Measurements from ENCODE around the gene GAS2L1. TPM values are rescaled to one million over a fixed set of nuclear protein-coding genes. Genes with fewer than 3 reads are reported as not detected.

GAS2L1 gene
- total RNA-seq, 3 donors from 2014 or later (not counting 1 experiment from before 2014, with no cell fraction given) = 0.57 to 4.1 (median 2.8) TPM

DNA sequence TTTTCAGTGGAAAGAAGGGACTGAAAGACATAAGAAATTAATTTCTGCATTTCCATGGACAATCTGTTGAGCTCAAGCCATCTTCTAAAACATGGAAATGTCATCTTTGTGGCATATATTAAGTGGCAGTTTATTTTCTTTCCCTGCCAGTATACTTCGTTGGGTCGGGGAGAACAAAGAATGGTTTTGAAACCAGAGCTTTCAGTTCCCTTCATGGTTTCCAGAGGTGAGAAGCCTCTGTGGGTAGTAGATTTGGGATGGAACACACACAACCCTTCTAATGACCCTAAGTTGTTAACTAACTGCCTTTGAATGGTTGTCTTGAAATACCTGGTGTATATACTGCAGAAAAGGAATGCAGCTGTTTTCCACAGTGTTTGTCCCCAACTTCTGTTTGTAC, 17.6 kb upstream of the GAS2L1 start:
- peak overlapping the region; percentile 51 to 63 for H3K27ac Mint-ChIP-seq

DNA sequence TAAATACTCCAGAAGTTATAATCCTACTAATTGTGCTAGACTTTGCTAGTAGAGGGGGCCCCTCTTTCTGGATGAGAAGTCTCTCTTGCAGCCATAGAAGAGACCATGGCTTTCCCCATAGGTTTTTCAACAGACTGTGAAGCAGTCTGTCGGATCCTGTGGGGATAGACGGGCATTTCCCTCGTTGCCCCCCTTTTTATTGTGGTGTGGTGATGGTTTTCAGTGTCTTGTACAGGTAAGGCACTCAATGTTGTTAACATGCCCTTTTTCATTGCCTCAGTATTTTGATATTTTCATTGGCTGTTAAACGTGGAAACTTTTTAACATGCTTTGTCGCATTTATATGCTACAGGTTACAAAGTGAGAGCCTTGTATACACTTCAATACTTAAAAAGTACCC, 16.4 kb upstream of the GAS2L1 start:
- intact Hi-C loops (cut with micrococcal nuclease) = no loop called here

More for the DNA sequence above, 17.6 kb upstream of the GAS2L1 start:
- Mint-ChIP-seq H3K36me3 (peaks cover 41% of the 10 kb centered on the region), H3K27me3 (ENCODE audit: low read depth in 2 of 2) (no peaks in the 10 kb centered on the region), H3K4me1 (peaks cover 32 to 39% of the 10 kb centered on the region in 2 donors), H3K4me3 (no peak overlapping the region), H3K9me3 (no peaks in the 10 kb centered on the region)
- TF ChIP-seq, protein P1, sequence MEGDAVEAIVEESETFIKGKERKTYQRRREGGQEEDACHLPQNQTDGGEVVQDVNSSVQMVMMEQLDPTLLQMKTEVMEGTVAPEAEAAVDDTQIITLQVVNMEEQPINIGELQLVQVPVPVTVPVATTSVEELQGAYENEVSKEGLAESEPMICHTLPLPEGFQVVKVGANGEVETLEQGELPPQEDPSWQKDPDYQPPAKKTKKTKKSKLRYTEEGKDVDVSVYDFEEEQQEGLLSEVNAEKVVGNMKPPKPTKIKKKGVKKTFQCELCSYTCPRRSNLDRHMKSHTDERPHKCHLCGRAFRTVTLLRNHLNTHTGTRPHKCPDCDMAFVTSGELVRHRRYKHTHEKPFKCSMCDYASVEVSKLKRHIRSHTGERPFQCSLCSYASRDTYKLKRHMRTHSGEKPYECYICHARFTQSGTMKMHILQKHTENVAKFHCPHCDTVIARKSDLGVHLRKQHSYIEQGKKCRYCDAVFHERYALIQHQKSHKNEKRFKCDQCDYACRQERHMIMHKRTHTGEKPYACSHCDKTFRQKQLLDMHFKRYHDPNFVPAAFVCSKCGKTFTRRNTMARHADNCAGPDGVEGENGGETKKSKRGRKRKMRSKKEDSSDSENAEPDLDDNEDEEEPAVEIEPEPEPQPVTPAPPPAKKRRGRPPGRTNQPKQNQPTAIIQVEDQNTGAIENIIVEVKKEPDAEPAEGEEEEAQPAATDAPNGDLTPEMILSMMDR (IDR thresholded peaks at IDR 0.05) = no peak
- WGBS (ENCODE audit: insufficient coverage) = 50% methylated on average over 2 of the region's 2 CpGs
- DNase-seq = no peak
- no peak overlapping the region for H3K4me3 ChIP-seq (ENCODE audit: low read length)
- peaks cover 90% of the 10 kb centered on the region for H3K36me3 ChIP-seq (ENCODE audit: control insufficient read depth, insufficient read depth, low read length)
- intact Hi-C loops (cut with micrococcal nuclease) = loop anchor here (1.0 kb wide), 1 partner anchor 18 kb away; no protein-coding TSS in a partner anchor
- no peak for ATAC-seq
- no peaks in the 10 kb centered on the region for H3K9me3 ChIP-seq (ENCODE audit: control insufficient read depth, insufficient read depth, low read length)
- H3K27ac ChIP-seq (ENCODE audit: low read length) = no peak overlapping the region
- H3K27me3 ChIP-seq (ENCODE audit: control insufficient read depth, insufficient read depth, low read length) = no peaks in the 10 kb centered on the region
- no peaks in the 10 kb centered on the region for H3K4me1 ChIP-seq (ENCODE audit: control insufficient read depth, insufficient read depth, low read length)

DNA sequence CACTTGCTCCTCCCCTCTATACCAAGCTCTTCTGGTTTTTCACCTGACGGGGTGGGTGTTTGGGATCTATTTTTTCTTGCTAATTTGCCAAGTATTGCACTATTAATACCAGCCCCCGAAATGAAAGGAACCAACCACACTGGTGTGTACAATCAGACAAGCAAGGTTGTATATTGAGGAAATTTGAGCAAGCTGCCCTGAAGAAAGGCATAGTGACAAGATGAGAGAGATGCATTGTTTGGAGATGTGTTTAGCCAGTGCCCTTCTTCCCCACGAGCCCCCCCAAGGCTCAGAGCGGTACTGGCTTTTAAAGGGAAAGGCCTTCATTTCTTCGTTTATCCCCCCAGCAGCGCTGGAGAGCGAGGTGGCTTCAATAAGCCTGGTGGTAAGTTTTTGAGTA, 15.2 kb upstream of the GAS2L1 start:
- Mint-ChIP-seq H3K27me3 (ENCODE audit: low read depth in 2 of 2) (no peaks in the 10 kb centered on the region), H3K36me3 (peaks cover 41% of the 10 kb centered on the region), H3K4me3 (no peak overlapping the region), H3K4me1 (peaks cover 32 to 34% of the 10 kb centered on the region in 2 donors), H3K27ac (no peak overlapping the region), H3K9me3 (no peaks in the 10 kb centered on the region)
- peaks cover 94% of the 10 kb centered on the region for H3K36me3 ChIP-seq (ENCODE audit: control insufficient read depth, insufficient read depth, low read length)
- 91% methylated on average over 6 of the region's 7 CpGs for WGBS (ENCODE audit: insufficient coverage)
- TF ChIP-seq, protein P1 (IDR thresholded peaks at IDR 0.05) = no peak
- no peaks in the 10 kb centered on the region for H3K4me1 ChIP-seq (ENCODE audit: control insufficient read depth, insufficient read depth, low read length)
- no peak overlapping the region for H3K27ac ChIP-seq (ENCODE audit: low read length)
- ATAC-seq = peak in 1 of 3 donors; percentile 15
- DNase-seq = no peak
- H3K27me3 ChIP-seq (ENCODE audit: control insufficient read depth, insufficient read depth, low read length) = no peaks in the 10 kb centered on the region
- no peaks in the 10 kb centered on the region for H3K9me3 ChIP-seq (ENCODE audit: control insufficient read depth, insufficient read depth, low read length)
- H3K4me3 ChIP-seq (ENCODE audit: low read length) = no peak overlapping the region
- intact Hi-C loops (cut with micrococcal nuclease) = no loop called here

More for the DNA sequence above, 16.4 kb upstream of the GAS2L1 start:
- ATAC-seq (no peak), DNase-seq (no peak)
- H3K9me3 Mint-ChIP-seq = no peaks in the 10 kb centered on the region
- no peak overlapping the region for H3K27ac ChIP-seq (ENCODE audit: low read length)
- H3K36me3 Mint-ChIP-seq = peaks cover 41% of the 10 kb centered on the region
- H3K4me1 Mint-ChIP-seq = peaks cover 32 to 39% of the 10 kb centered on the region in 2 donors
- TF ChIP-seq, protein P1 (IDR thresholded peaks at IDR 0.05) = no peak
- H3K4me1 ChIP-seq (ENCODE audit: control insufficient read depth, insufficient read depth, low read length) = no peaks in the 10 kb centered on the region
- no peaks in the 10 kb centered on the region for H3K9me3 ChIP-seq (ENCODE audit: control insufficient read depth, insufficient read depth, low read length)
- no peak overlapping the region for H3K4me3 Mint-ChIP-seq
- WGBS (ENCODE audit: insufficient coverage) = 88% methylated on average over 5 of the region's 5 CpGs
- H3K27me3 Mint-ChIP-seq (ENCODE audit: low read depth in 2 of 2) = no peaks in the 10 kb centered on the region
- no peaks in the 10 kb centered on the region for H3K27me3 ChIP-seq (ENCODE audit: control insufficient read depth, insufficient read depth, low read length)
- no peak overlapping the region for H3K4me3 ChIP-seq (ENCODE audit: low read length)
- H3K27ac Mint-ChIP-seq = no peak overlapping the region
- peaks cover 92% of the 10 kb centered on the region for H3K36me3 ChIP-seq (ENCODE audit: control insufficient read depth, insufficient read depth, low read length)

DNA sequence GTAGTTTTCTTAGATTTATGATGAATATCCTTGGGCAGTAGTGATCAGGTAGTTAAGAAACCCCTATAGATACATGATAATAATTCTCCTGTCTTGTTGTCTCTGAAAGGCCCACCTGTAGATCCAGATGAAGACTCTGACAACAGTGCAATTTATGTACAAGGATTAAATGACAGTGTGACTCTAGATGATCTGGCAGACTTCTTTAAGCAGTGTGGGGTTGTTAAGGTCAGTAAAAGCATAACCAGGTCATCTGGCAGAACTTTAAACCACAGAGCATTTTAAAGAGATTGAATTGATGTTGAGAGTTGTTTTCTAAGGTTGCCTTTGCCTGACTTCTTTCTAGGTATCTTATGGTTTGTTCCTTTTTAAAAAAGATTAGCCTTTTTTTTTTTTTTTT, 14.1 kb upstream of the GAS2L1 start:
- Histone ChIP-seq H3K27ac (ENCODE audit: low read length) (no peak overlapping the region), H3K36me3 (ENCODE audit: control insufficient read depth, insufficient read depth, low read length) (peaks cover 99% of the 10 kb centered on the region), H3K4me3 (ENCODE audit: low read length) (no peak overlapping the region), H3K9me3 (ENCODE audit: control insufficient read depth, insufficient read depth, low read length) (no peaks in the 10 kb centered on the region), H3K27me3 (ENCODE audit: control insufficient read depth, insufficient read depth, low read length) (no peaks in the 10 kb centered on the region), H3K4me1 (ENCODE audit: control insufficient read depth, insufficient read depth, low read length) (no peaks in the 10 kb centered on the region)
- H3K4me1 Mint-ChIP-seq = peaks cover 25 to 26% of the 10 kb centered on the region in 2 donors
- H3K4me3 Mint-ChIP-seq = no peak overlapping the region
- peak in 1 of 3 donors; percentile 7 for ATAC-seq
- H3K27me3 Mint-ChIP-seq (ENCODE audit: low read depth in 2 of 2) = no peaks in the 10 kb centered on the region
- no peak for DNase-seq
- H3K27ac Mint-ChIP-seq = peak overlapping the region; percentile 38 to 58
- TF ChIP-seq, protein P1 (IDR thresholded peaks at IDR 0.05) = no peak
- H3K9me3 Mint-ChIP-seq = no peaks in the 10 kb centered on the region
- intact Hi-C loops (cut with micrococcal nuclease) = no loop called here
- peaks cover 31% of the 10 kb centered on the region for H3K36me3 Mint-ChIP-seq
